Hematopoietic multipotent progenitor cell treated with erythropoietin and hydrocortisone succinate and interleukin-3 and kit ligand, for 6 days (in vitro differentiated cells): Measurements from ENCODE around the gene C2CD3.

Experiments used
- DNase-seq: peaks from one replicate; pipeline ENCODE4 v3.0.0-alpha.2; 2015

C2CD3 gene

GRCh38 chr11:74170694-74171629 is at the start of gene C2CD3, which contains the start of gene PPME1:
C2CD3 (minus strand) TSS chr11:74171002; CDS start chr11:74170792, 210 bp downstream.
PPME1 (plus strand) TSS chr11:74171289; CDS start chr11:74171422, 133 bp downstream.
- peak; percentile 99 for DNase-seq

GRCh38 chr11:74220376-74220775 is 49.6 kb upstream of the C2CD3 start:
- DNase-seq, result no peak

GRCh38 chr11:74212533-74212932 is 41.7 kb upstream of the C2CD3 start:
- DNase-seq, result no peak

GRCh38 chr11:74208507-74208906 is 37.7 kb upstream of the C2CD3 start:
- no peak for DNase-seq

- DNase-seq, result no peak
Observed at GRCh38 chr11:74206746-74207145, 35.9 kb upstream of the C2CD3 start.

GRCh38 chr11:74205181-74205580 is 34.4 kb upstream of the C2CD3 start:
- DNase-seq, result peak; percentile 85

GRCh38 chr11:74204701-74205100 is 33.9 kb upstream of the C2CD3 start:
- peak; percentile 47 for DNase-seq

- no peak for DNase-seq
Observed at GRCh38 chr11:74203966-74204365, 33.2 kb upstream of the C2CD3 start.

- DNase-seq, result no peak
Observed at GRCh38 chr11:74196781-74197486, 26.1 kb upstream of the C2CD3 start.

GRCh38 chr11:74195828-74196227 is 25.0 kb upstream of the C2CD3 start:
- no peak for DNase-seq

- DNase-seq, result no peak
Observed at GRCh38 chr11:74185695-74186094, 14.9 kb upstream of the C2CD3 start.

GRCh38 chr11:74185285-74185684 is 14.5 kb upstream of the C2CD3 start:
- no peak for DNase-seq

- no peak for DNase-seq
Observed at GRCh38 chr11:74182635-74183034, 11.8 kb upstream of the C2CD3 start.

GRCh38 chr11:74179234-74180052 is 8.6 kb upstream of the C2CD3 start:
- DNase-seq, result peak; percentile 65

GRCh38 chr11:74175920-74176319 is 5.1 kb upstream of the C2CD3 start:
- peak; percentile 44 for DNase-seq

GRCh38 chr11:74171997-74172396 is 1.2 kb upstream of the C2CD3 start:
- no peak for DNase-seq

- no peak for DNase-seq
Observed at GRCh38 chr11:74171630-74171968, 797 bp upstream of the C2CD3 start.

GRCh38 chr11:74169738-74170458 is 904 bp downstream of the C2CD3 start:
- peak; percentile 15 for DNase-seq

GRCh38 chr11:74168838-74169237 is 2.0 kb downstream of the C2CD3 start:
- DNase-seq, result no peak

- DNase-seq, result no peak
Observed at GRCh38 chr11:74162681-74163467, 7.9 kb downstream of the C2CD3 start.

- no peak for DNase-seq
Observed at GRCh38 chr11:74159642-74160041, 11.2 kb downstream of the C2CD3 start.

- DNase-seq, result no peak
Observed at GRCh38 chr11:74157169-74157568, 13.6 kb downstream of the C2CD3 start.
